ENCODE data around the gene PBXIP1.

DNA sequence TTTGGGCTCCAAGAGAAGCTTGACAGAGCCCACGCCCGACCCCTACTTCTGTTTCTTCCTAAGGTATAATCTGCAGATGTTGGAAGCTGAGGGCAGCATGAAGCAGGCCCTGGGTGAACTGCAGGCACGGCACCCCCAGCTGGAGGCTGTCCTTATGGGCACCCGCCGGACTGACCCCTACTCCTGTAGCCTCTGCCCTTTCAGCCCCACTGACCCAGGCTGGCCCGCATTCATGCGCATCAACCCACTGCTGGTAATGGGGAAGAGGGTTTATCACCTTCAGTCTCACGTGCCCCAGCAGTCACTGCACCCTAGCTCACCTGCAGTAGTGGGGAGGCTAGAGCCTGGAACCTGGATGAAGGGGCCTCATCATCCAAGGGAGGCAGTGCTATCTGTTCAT, 34.4 kb upstream of the PBXIP1 start:
- TF ChIP-seq, protein P1, sequence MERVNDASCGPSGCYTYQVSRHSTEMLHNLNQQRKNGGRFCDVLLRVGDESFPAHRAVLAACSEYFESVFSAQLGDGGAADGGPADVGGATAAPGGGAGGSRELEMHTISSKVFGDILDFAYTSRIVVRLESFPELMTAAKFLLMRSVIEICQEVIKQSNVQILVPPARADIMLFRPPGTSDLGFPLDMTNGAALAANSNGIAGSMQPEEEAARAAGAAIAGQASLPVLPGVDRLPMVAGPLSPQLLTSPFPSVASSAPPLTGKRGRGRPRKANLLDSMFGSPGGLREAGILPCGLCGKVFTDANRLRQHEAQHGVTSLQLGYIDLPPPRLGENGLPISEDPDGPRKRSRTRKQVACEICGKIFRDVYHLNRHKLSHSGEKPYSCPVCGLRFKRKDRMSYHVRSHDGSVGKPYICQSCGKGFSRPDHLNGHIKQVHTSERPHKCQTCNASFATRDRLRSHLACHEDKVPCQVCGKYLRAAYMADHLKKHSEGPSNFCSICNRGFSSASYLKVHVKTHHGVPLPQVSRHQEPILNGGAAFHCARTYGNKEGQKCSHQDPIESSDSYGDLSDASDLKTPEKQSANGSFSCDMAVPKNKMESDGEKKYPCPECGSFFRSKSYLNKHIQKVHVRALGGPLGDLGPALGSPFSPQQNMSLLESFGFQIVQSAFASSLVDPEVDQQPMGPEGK (CRISPR knock-in tag; IDR thresholded peaks at IDR 0.05; ENCODE audit: borderline replicate concordance): no peak
- TF ChIP-seq ZNF70 (CRISPR knock-in tag; IDR thresholded peaks at IDR 0.05): no peak
- TF ChIP-seq ZNF565 (CRISPR knock-in tag; conservative IDR thresholded peaks at IDR 0.05; ENCODE audit: low read depth): no peak
- TF ChIP-seq ARNTL (CRISPR knock-in tag; IDR thresholded peaks at IDR 0.05; ENCODE audit: borderline replicate concordance, low read depth): no peak
- TF ChIP-seq RARB (CRISPR knock-in tag; IDR thresholded peaks at IDR 0.05): no peak
- no peak for TF ChIP-seq OSR1 (CRISPR knock-in tag; IDR thresholded peaks at IDR 0.05)
- TF ChIP-seq CSDC2 (CRISPR knock-in tag; IDR thresholded peaks at IDR 0.05): no peak
- TF ChIP-seq TOX (CRISPR knock-in tag; IDR thresholded peaks at IDR 0.05; ENCODE audit: borderline replicate concordance): no peak
- no peak for TF ChIP-seq PPARA (CRISPR knock-in tag; IDR thresholded peaks at IDR 0.05; ENCODE audit: borderline replicate concordance)
- TF ChIP-seq SNAI2 (CRISPR knock-in tag; IDR thresholded peaks at IDR 0.05): no peak
- TF ChIP-seq, protein P2, sequence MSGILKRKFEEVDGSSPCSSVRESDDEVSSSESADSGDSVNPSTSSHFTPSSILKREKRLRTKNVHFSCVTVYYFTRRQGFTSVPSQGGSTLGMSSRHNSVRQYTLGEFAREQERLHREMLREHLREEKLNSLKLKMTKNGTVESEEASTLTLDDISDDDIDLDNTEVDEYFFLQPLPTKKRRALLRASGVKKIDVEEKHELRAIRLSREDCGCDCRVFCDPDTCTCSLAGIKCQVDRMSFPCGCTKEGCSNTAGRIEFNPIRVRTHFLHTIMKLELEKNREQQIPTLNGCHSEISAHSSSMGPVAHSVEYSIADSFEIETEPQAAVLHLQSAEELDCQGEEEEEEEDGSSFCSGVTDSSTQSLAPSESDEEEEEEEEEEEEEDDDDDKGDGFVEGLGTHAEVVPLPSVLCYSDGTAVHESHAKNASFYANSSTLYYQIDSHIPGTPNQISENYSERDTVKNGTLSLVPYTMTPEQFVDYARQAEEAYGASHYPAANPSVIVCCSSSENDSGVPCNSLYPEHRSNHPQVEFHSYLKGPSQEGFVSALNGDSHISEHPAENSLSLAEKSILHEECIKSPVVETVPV (CRISPR knock-in tag; IDR thresholded peaks at IDR 0.05): no peak
- TF ChIP-seq, protein P3, sequence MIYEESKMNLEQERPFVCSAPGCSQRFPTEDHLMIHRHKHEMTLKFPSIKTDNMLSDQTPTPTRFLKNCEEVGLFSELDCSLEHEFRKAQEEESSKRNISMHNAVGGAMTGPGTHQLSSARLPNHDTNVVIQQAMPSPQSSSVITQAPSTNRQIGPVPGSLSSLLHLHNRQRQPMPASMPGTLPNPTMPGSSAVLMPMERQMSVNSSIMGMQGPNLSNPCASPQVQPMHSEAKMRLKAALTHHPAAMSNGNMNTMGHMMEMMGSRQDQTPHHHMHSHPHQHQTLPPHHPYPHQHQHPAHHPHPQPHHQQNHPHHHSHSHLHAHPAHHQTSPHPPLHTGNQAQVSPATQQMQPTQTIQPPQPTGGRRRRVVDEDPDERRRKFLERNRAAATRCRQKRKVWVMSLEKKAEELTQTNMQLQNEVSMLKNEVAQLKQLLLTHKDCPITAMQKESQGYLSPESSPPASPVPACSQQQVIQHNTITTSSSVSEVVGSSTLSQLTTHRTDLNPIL (CRISPR knock-in tag; IDR thresholded peaks at IDR 0.05; ENCODE audit: low read depth): no peak

Data from SK-N-SH treated with all-trans-retinoic acid at 6 μM for 48 hours (cell line).